ENCODE measurements around the gene LHX3.

The LHX3 gene

GRCh38 chr9:136191099-136191959 lies 13.6 kb downstream of the LHX3 start:
- DNase-seq = no peak

- DNase-seq = no peak
These were observed 14.3 kb downstream of the LHX3 start for GRCh38 chr9:136190656-136191055.

- no peak for DNase-seq
These were observed 14.7 kb downstream of the LHX3 start for GRCh38 chr9:136190237-136190601.

GRCh38 chr9:136189394-136190236 lies 15.3 kb downstream of the LHX3 start:
- DNase-seq = no peak

GRCh38 chr9:136187683-136188586 lies 17.0 kb downstream of the LHX3 start:
- no peak for DNase-seq

GRCh38 chr9:136187197-136187596 lies 17.7 kb downstream of the LHX3 start:
- no peak for DNase-seq

GRCh38 chr9:136186386-136186785 lies 18.5 kb downstream of the LHX3 start:
- DNase-seq = no peak

- DNase-seq = no peak
These were observed 19.1 kb downstream of the LHX3 start for GRCh38 chr9:136185596-136186366.

GRCh38 chr9:136185066-136185465 lies 19.9 kb downstream of the LHX3 start:
- DNase-seq = no peak

GRCh38 chr9:136182850-136183422 lies 22.0 kb downstream of the LHX3 start:
- DNase-seq = no peak

- DNase-seq = no peak
These were observed 22.5 kb downstream of the LHX3 start for GRCh38 chr9:136182420-136182787.

- DNase-seq = no peak
These were observed 23.0 kb downstream of the LHX3 start for GRCh38 chr9:136181784-136182419.

- DNase-seq = no peak
These were observed 24.3 kb downstream of the LHX3 start for GRCh38 chr9:136180586-136180985.

GRCh38 chr9:136179761-136180160 lies 25.2 kb downstream of the LHX3 start:
- DNase-seq = no peak

- no peak for DNase-seq
These were observed 25.8 kb downstream of the LHX3 start for GRCh38 chr9:136179101-136179616.

- DNase-seq = no peak
These were observed 26.2 kb downstream of the LHX3 start for GRCh38 chr9:136178773-136179075.

GRCh38 chr9:136178061-136178772 lies 26.7 kb downstream of the LHX3 start:
- DNase-seq = no peak

- DNase-seq = no peak
These were observed 27.7 kb downstream of the LHX3 start for GRCh38 chr9:136177224-136177623.

- DNase-seq = no peak
These were observed 29.2 kb downstream of the LHX3 start for GRCh38 chr9:136175616-136176197.

All from NCI-H1694 treated with DMSO at 0.1 percent for 48 hours (cell line).